H1 (cell line): Measurements from ENCODE around the gene PSKH1. TPM values are rescaled to one million over a fixed set of nuclear protein-coding genes. Genes with fewer than 3 reads are reported as not detected.

ENCODE experiments used
- CHD2 ChIP-seq: IDR thresholded peaks from 2 replicates; pipeline ENCODE4 v1.6.1; 2012; ENCODE audit warnings: low read length, improper control_type of control experiment
- SAP30 ChIP-seq: fragments of 300-600 bp; sonication (generic); IDR thresholded peaks from 2 replicates; pipeline ENCODE4 v1.7.1; 2012; ENCODE audit warnings: low read length, moderate library complexity, mild to moderate bottlenecking, inconsistent platforms; ENCODE audit not compliant: insufficient read depth, insufficient replicate concordance
- polyA plus RNA-seq, 7 experiments: library from polyadenylated mRNA; depleted of rRNA in 3 of 7; stranded (reverse) in 5 of 7; unstranded in 2 of 7; fragments of >200 nt in 5 of 7; fragments of 200-250 nt in 2 of 7; gene quantifications; 1 replicate in 5 of 7; 2 replicates in 1 of 7; 4 replicates in 1 of 7; pipeline versions ENCODE4 v1.2.1 to v1.2.3, GENCODE V29; 2011 to 2013; ENCODE audit warnings: missing spikeins in 2 of 7, mixed read lengths in 2 of 7
- total RNA-seq: library from RNA; stranded (reverse); fragmentation: NEBNext Ultra II Directional; extraction: Animal tissue kit (Norgen Biotek cat#: 25700); gene quantifications from 2 replicates; pipeline ENCODE4 v1.2.1, GENCODE V29; 2021

The PSKH1 gene
- total and polyA plus RNA-seq, 2 of the 8 experiments (the other 6 are each of a cell fraction or from before 2014, with no cell fraction given): 24.8 to 51.0 TPM

- TF ChIP-seq SAP30 (no peak), CHD2 (no peak)
- TF ChIP-seq, all 59 proteins: peak for 0
Measured at GRCh38 chr16:67907397-67908180, 14.5 kb downstream of the PSKH1 start (continued).
